BE2C (cell line): Measurements from ENCODE around the gene CPO.

ENCODE experiments used
- DNase-seq: peaks from one replicate; pipeline ENCODE4 v3.0.0-alpha.2; 2020
- H3K27me3 ChIP-seq: fragments of 250-450 bp; sonication (Bioruptor Pico); 2 replicates; pipeline ENCODE4 v1.5.1; 2020; ENCODE audit warnings: mild to moderate bottlenecking
- H3K36me3 ChIP-seq: fragments of 250-450 bp; sonication (Bioruptor Pico); 2 replicates; pipeline ENCODE4 v1.5.1; 2020; ENCODE audit warnings: mild to moderate bottlenecking
- H3K4me1 ChIP-seq: fragments of 250-450 bp; sonication (Bioruptor Pico); 2 replicates; pipeline ENCODE4 v1.5.1; 2020
- H3K4me3 ChIP-seq: 2 replicates; pipeline ENCODE4 v1.5.1; 2011; ENCODE audit warnings: low read depth, low read length
- H3K9me3 ChIP-seq: fragments of 250-450 bp; sonication (Bioruptor Pico); 2 replicates; pipeline ENCODE4 v1.5.1; 2020
- CTCF ChIP-seq: IDR thresholded peaks from 2 replicates; pipeline ENCODE4 v1.5.1; 2012; ENCODE audit warnings: mild to moderate bottlenecking, low read depth, low read length

CPO gene

GRCh38 chr2:207012461-207012860, 73.1 kb downstream of the CPO start:
- Histone ChIP-seq H3K36me3 (no peaks in the 10 kb centered on the region), H3K4me3 (no peak overlapping the region), H3K9me3 (no peaks in the 10 kb centered on the region), H3K27me3 (no peaks in the 10 kb centered on the region), H3K4me1 (peaks cover 14% of the 10 kb centered on the region)
- DNase-seq: no peak
- TF ChIP-seq CTCF: no peak

GRCh38 chr2:207014424-207014823, 75.1 kb downstream of the CPO start:
- no peak for TF ChIP-seq CTCF
- Histone ChIP-seq H3K4me3 (no peak overlapping the region), H3K27me3 (no peaks in the 10 kb centered on the region), H3K9me3 (no peaks in the 10 kb centered on the region), H3K4me1 (peaks cover under 1% of the 10 kb centered on the region), H3K36me3 (no peaks in the 10 kb centered on the region)
- DNase-seq: no peak

- Histone ChIP-seq H3K9me3 (no peaks in the 10 kb centered on the region), H3K4me3 (no peak overlapping the region), H3K27me3 (no peaks in the 10 kb centered on the region), H3K36me3 (no peaks in the 10 kb centered on the region), H3K4me1 (no peaks in the 10 kb centered on the region)
- TF ChIP-seq CTCF: no peak
- no peak for DNase-seq
These were observed 76.6 kb downstream of the CPO start for GRCh38 chr2:207015901-207016300.
